Smooth muscle cell (in vitro differentiated cells): Measurements from ENCODE around the gene VILL. TPM values are rescaled to one million over a fixed set of nuclear protein-coding genes. Genes with fewer than 3 reads are reported as not detected.
"Not testable (repeated sequence)": the region's sequence is repeated elsewhere in the genome, so short reads cannot be mapped to it uniquely, and the experiment has no call there.

ENCODE experiments used
- DNase-seq: peaks from one replicate; lab custom pipeline; 2025; ENCODE audit not compliant: unreplicated experiment; lab: John Stamatoyannopoulos, UW
- H2AFZ ChIP-seq: fragments of 200-600 bp; sonication (generic); 2 replicates; pipeline ENCODE4 v1.6.0; 2016; ENCODE audit warnings: antibody characterized with exemption, low read depth, mild to moderate bottlenecking
- H3F3A ChIP-seq: fragments of 200-600 bp; sonication (generic); 2 replicates; pipeline ENCODE4 v1.6.0; 2017; ENCODE audit warnings: antibody characterized with exemption, low read depth
- H3K27ac ChIP-seq: fragments of 200-600 bp; sonication (generic); 2 replicates; pipeline ENCODE4 v1.5.1; 2016; ENCODE audit warnings: low read depth, mild to moderate bottlenecking
- H3K27me3 ChIP-seq: fragments of 200-600 bp; sonication (generic); 2 replicates; pipeline ENCODE4 v1.6.1; 2016; ENCODE audit warnings: low read depth, mild to moderate bottlenecking
- H3K36me3 ChIP-seq: fragments of 200-600 bp; sonication (generic); 2 replicates; pipeline ENCODE4 v1.5.1; 2016; ENCODE audit warnings: low read depth
- H3K4me1 ChIP-seq: fragments of 200-600 bp; sonication (generic); 2 replicates; pipeline ENCODE4 v1.5.1; 2016; ENCODE audit warnings: low read depth
- H3K4me2 ChIP-seq: fragments of 200-600 bp; sonication (generic); 2 replicates; pipeline ENCODE4 v1.6.0; 2016; ENCODE audit warnings: mild to moderate bottlenecking
- H3K4me3 ChIP-seq: fragments of 200-600 bp; sonication (generic); 2 replicates; pipeline ENCODE4 v1.5.1; 2016; ENCODE audit warnings: mild to moderate bottlenecking
- H3K79me2 ChIP-seq: fragments of 200-600 bp; sonication (generic); 2 replicates; pipeline ENCODE4 v1.6.0; 2016; ENCODE audit warnings: low read depth, mild to moderate bottlenecking
- H3K9ac ChIP-seq: fragments of 200-600 bp; sonication (generic); 2 replicates; pipeline ENCODE4 v1.6.0; 2016; ENCODE audit warnings: low read depth
- H3K9me3 ChIP-seq: fragments of 200-600 bp; sonication (generic); replicated peaks from 2 replicates; pipeline ENCODE4 v1.5.1; 2016; ENCODE audit warnings: low read depth
- H4K20me1 ChIP-seq: fragments of 200-600 bp; sonication (generic); 2 replicates; pipeline ENCODE4 v1.6.0; 2016; ENCODE audit warnings: low read depth
- CTCF ChIP-seq: fragments of 200-600 bp; sonication (generic); IDR thresholded peaks from 2 replicates; pipeline ENCODE4 v1.5.1; 2017; ENCODE audit warnings: borderline replicate concordance, mild to moderate bottlenecking, antibody characterized with exemption; ENCODE audit not compliant: insufficient read depth, poor library complexity, severe bottlenecking
- WGBS: methylation state at CpG from one replicate; pipeline ENCODE4 v1.1.7; 2016; ENCODE audit warnings: low lambda C conversion rate; 5-methylcytosine and 5-hydroxymethylcytosine counted together
- polyA plus RNA-seq: library from polyadenylated mRNA; unstranded; fragments of >200 nt; fragmentation: Nextera tagmentation; extraction: Ambion mirVana; gene quantifications from 2 replicates; pipeline ENCODE4 v1.2.1, GENCODE V29; 2016
- total RNA-seq: library from RNA; depleted of rRNA; stranded (reverse); fragments of >200 nt; gene quantifications from 2 replicates; pipeline ENCODE4 v1.2.3, GENCODE V29; 2014

VILL gene
- total and polyA plus RNA-seq, 2 experiments from 2014 or later, result 2.3 to 3.4 TPM

GRCh38 chr3:37968813-37969595 lies 21.6 kb upstream of the VILL start:
- Histone ChIP-seq H3K79me2 (no peaks in the 10 kb centered on the region), H3K9me3 (no peaks in the 10 kb centered on the region), H3K27me3 (no peaks in the 10 kb centered on the region), H3K4me3 (no peak overlapping the region), H3K9ac (no peak overlapping the region), H3K4me1 (no peaks in the 10 kb centered on the region), H3K36me3 (no peaks in the 10 kb centered on the region), H3F3A (no peaks in the 10 kb centered on the region), H3K27ac (no peak overlapping the region), H3K4me2 (no peak overlapping the region), H2AFZ (no peak overlapping the region), H4K20me1 (no peaks in the 10 kb centered on the region)
- TF ChIP-seq CTCF, result no peak
- no peak for DNase-seq
- WGBS, result 92% methylated on average over 15 of the region's 15 CpGs

GRCh38 chr3:37969596-37970100 lies 20.9 kb upstream of the VILL start:
- Histone ChIP-seq H3K27me3 (no peaks in the 10 kb centered on the region), H3K27ac (no peak overlapping the region), H3K36me3 (no peaks in the 10 kb centered on the region), H3K9ac (no peak overlapping the region), H3K79me2 (no peaks in the 10 kb centered on the region), H3K4me1 (no peaks in the 10 kb centered on the region), H4K20me1 (no peaks in the 10 kb centered on the region), H3K9me3 (no peaks in the 10 kb centered on the region), H2AFZ (no peak overlapping the region), H3K4me3 (no peak overlapping the region), H3F3A (no peaks in the 10 kb centered on the region), H3K4me2 (no peak overlapping the region)
- no peak for DNase-seq
- no peak for TF ChIP-seq CTCF
- WGBS, result 88% methylated on average over 7 of the region's 7 CpGs

- no peaks in the 10 kb centered on the region for H3F3A ChIP-seq
- no peak for DNase-seq
- WGBS, result 98% methylated on average over 5 of the region's 5 CpGs
- no peaks in the 10 kb centered on the region for H3K4me1 ChIP-seq
- no peaks in the 10 kb centered on the region for H4K20me1 ChIP-seq
- H3K9me3 ChIP-seq, result no peaks in the 10 kb centered on the region
- no peaks in the 10 kb centered on the region for H3K79me2 ChIP-seq
- H3K27ac ChIP-seq, result no peak overlapping the region
- no peak overlapping the region for H3K4me2 ChIP-seq
- H3K4me3 ChIP-seq, result no peak overlapping the region
- H3K36me3 ChIP-seq, result no peaks in the 10 kb centered on the region
- no peak for TF ChIP-seq CTCF
- H3K9ac ChIP-seq, result no peak overlapping the region
- no peaks in the 10 kb centered on the region for H3K27me3 ChIP-seq
- no peak overlapping the region for H2AFZ ChIP-seq
These were observed 19.8 kb upstream of the VILL start for GRCh38 chr3:37970802-37971201.

- Histone ChIP-seq H3K79me2 (no peaks in the 10 kb centered on the region), H3K27ac (no peak overlapping the region), H4K20me1 (no peaks in the 10 kb centered on the region), H3K9ac (no peak overlapping the region), H3K9me3 (no peaks in the 10 kb centered on the region), H3K36me3 (no peaks in the 10 kb centered on the region), H3F3A (no peaks in the 10 kb centered on the region), H3K27me3 (no peaks in the 10 kb centered on the region), H3K4me2 (no peak overlapping the region), H3K4me1 (no peaks in the 10 kb centered on the region), H3K4me3 (no peak overlapping the region), H2AFZ (no peak overlapping the region)
- no peak for TF ChIP-seq CTCF
- no peak for DNase-seq
These were observed 19.1 kb upstream of the VILL start for GRCh38 chr3:37971467-37971866.

- H4K20me1 ChIP-seq, H3K27me3 ChIP-seq, H3K9me3 ChIP-seq, H3K36me3 ChIP-seq, H3K79me2 ChIP-seq, H3K27ac ChIP-seq, DNase-seq, H3K4me2 ChIP-seq, H3F3A ChIP-seq, H2AFZ ChIP-seq, H3K9ac ChIP-seq, H3K4me1 ChIP-seq, H3K4me3 ChIP-seq: not testable (repeated sequence)
- 96% methylated on average over 8 of the region's 8 CpGs for WGBS
These were observed 18.5 kb upstream of the VILL start for GRCh38 chr3:37972056-37972455.
